ENCODE data around the gene DNAH2. TPM values are rescaled to one million over a fixed set of nuclear protein-coding genes. Genes with fewer than 3 reads are reported as not detected.

DNAH2 gene
- total RNA-seq, 6 donors from 2014 or later, result 0.66 to 34.6 (median 6.0) TPM

GRCh38 chr17:7834957-7835813 lies 117.6 kb downstream of the DNAH2 start:
- Histone ChIP-seq H3K36me3 (peaks cover 0 to 3% (median 0%) of the 10 kb centered on the region in 4 donors), H3K9me3 (no peaks in the 10 kb centered on the region), H3K4me3 (peak overlapping the region; percentile 48 to 86 (median 62)), H3K4me1 (peaks cover 33 to 50% (median 45%) of the 10 kb centered on the region in 4 donors), H3K27me3 (no peaks in the 10 kb centered on the region), H3K27ac (peak overlapping the region; percentile 93 to 100 (median 99))
- ATAC-seq (ENCODE audit: low FRiP score in 2 of 2), result peak; percentile 83 to 86
- 0 to 2% methylated on average over 36 to 38 of the region's 69 CpGs for WGBS, 2 donors
- peak; percentile 97 to 98 for DNase-seq
- TF ChIP-seq EP300 (IDR thresholded peaks at IDR 0.05) (peak in 2 of 4 donors; percentile 36 to 78), POLR2AphosphoS5 (IDR thresholded peaks at IDR 0.05) (peak; percentile 80 to 90), POLR2A (IDR thresholded peaks at IDR 0.05) (peak in 3 of 4 donors; percentile 59 to 82 (median 81))
- TF ChIP-seq, protein P1, sequence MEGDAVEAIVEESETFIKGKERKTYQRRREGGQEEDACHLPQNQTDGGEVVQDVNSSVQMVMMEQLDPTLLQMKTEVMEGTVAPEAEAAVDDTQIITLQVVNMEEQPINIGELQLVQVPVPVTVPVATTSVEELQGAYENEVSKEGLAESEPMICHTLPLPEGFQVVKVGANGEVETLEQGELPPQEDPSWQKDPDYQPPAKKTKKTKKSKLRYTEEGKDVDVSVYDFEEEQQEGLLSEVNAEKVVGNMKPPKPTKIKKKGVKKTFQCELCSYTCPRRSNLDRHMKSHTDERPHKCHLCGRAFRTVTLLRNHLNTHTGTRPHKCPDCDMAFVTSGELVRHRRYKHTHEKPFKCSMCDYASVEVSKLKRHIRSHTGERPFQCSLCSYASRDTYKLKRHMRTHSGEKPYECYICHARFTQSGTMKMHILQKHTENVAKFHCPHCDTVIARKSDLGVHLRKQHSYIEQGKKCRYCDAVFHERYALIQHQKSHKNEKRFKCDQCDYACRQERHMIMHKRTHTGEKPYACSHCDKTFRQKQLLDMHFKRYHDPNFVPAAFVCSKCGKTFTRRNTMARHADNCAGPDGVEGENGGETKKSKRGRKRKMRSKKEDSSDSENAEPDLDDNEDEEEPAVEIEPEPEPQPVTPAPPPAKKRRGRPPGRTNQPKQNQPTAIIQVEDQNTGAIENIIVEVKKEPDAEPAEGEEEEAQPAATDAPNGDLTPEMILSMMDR (IDR thresholded peaks at IDR 0.05), result peak; percentile 61 to 92 (median 85)

DNA sequence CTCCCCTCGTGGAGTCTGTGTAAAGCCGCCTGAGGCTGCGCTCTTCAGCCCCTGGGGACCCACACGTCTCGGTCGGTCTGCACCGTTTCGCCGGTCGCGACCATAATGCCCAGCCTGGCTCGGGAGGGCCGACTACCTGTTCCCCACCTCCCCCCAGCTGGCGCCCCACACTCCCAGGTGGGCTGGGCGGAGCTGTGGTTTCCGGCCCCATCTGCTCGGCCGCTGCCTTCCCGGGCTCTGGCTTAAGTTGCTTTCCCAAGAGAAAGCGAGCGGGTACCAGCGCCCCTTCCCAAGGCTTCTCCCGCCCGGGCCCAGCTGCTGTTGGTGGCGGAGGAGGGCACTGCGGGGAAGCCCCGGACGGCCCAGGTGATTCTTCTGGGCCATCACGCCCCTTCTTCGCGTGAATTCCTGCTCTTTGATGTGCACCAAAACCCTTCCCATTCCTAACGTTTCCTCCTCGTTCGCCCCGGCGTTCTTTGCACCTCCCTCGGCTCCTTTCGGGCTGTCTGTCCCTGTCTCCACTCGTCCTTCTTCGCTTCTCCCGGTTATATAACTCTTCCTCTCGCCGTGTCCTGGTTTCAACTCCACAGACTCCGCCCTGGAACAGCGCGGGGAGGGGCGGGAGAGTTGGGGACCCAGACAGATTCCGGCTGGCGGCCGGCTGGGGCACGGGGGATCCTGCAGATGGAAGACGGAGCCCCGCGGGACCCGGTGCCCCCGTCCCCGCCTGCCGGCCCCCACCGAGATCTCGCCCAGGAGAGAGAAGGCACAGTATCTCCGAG lies 118.5 kb downstream of the DNAH2 start:
- Histone ChIP-seq H3K4me3 (peak overlapping the region; percentile 48 to 86 (median 62)), H3K27me3 (no peaks in the 10 kb centered on the region), H3K36me3 (peaks cover 0 to 3% (median 0%) of the 10 kb centered on the region in 4 donors), H3K9me3 (no peaks in the 10 kb centered on the region), H3K27ac (peak overlapping the region; percentile 93 to 100 (median 99)), H3K4me1 (peaks cover 41 to 58% (median 50%) of the 10 kb centered on the region in 4 donors)
- ATAC-seq (ENCODE audit: low FRiP score in 2 of 2) (peak; percentile 17 to 58), DNase-seq (peak; percentile 82 to 92)
- 0 to 1% methylated on average over 20 to 36 of the region's 61 CpGs for WGBS, 2 donors
- TF ChIP-seq POLR2AphosphoS5 (IDR thresholded peaks at IDR 0.05), result peak in 1 of 2 donors; percentile 83
- TF ChIP-seq, protein P1 (IDR thresholded peaks at IDR 0.05), result peak in 2 of 6 experiments; percentile 7 to 29
- TF ChIP-seq EP300 (IDR thresholded peaks at IDR 0.05), result no peak
- TF ChIP-seq POLR2A (IDR thresholded peaks at IDR 0.05), result peak in 3 of 4 donors; percentile 27 to 67 (median 39)

DNA sequence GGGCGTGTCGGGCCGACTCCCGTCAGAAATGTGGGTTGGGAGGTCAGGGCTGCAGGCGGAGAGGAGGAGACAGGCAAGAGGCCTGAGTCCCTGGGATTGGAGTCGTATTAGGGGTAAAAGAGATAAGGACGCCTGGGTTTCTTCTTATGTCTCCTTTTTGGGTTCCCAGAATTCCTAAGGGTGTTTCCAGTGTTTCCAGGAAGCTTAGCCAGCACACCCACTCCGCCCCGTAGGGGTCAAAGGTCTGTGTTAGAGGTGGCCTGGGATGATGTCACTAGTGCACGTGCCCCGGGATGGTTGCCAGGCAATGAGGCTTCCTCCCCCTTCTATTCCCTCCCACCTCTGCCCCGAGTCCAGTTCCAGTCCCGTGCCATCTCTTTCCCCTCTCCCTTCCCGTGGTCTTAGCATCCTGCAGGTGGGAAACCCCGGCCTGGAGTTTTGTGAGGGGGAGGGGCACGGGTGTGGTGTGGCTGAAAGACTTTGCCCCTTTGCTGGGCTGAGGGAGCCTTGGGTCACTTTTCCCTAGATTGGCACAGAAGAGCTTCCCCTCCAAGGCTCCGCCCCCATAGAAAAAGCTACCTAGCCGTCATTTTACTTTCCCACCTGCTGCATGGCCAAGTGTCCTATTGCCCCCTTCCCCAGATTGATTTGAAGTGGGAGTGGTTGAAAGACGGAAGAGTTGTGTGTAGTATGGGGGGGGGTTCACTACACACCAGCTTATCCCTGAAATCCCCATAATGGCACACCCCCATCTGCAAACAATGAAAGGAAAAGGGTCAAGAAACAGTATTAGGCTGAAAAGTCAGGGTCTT lies 119.3 kb downstream of the DNAH2 start:
- H3K9me3 ChIP-seq, result no peaks in the 10 kb centered on the region
- ATAC-seq (ENCODE audit: low FRiP score in 2 of 2) (peak; percentile 37 to 64), DNase-seq (peak in 1 of 2 donors; percentile 96)
- peak; percentile 93 to 97 for TF ChIP-seq POLR2AphosphoS5 (IDR thresholded peaks at IDR 0.05)
- TF ChIP-seq, protein P1 (IDR thresholded peaks at IDR 0.05), result no peak
- peak in 1 of 4 donors; percentile 24 for TF ChIP-seq POLR2A (IDR thresholded peaks at IDR 0.05)
- peak in 3 of 4 donors; percentile 64 to 98 (median 83) for TF ChIP-seq EP300 (IDR thresholded peaks at IDR 0.05)
- H3K36me3 ChIP-seq, result peaks cover 0 to 3% (median 0%) of the 10 kb centered on the region in 4 donors
- peak overlapping the region; percentile 48 to 86 (median 62) for H3K4me3 ChIP-seq
- peak overlapping the region; percentile 93 to 100 (median 99) for H3K27ac ChIP-seq
- whole genome bisulfite sequencing, 2 donors, result 1 to 3% methylated on average over 13 to 19 of the region's 19 CpGs
- no peaks in the 10 kb centered on the region for H3K27me3 ChIP-seq
- H3K4me1 ChIP-seq, result peaks cover 45 to 64% (median 55%) of the 10 kb centered on the region in 4 donors

GRCh38 chr17:7837408-7838088 lies 120.0 kb downstream of the DNAH2 start:
- H3K36me3 ChIP-seq, result peaks cover 0 to 3% (median 0%) of the 10 kb centered on the region in 4 donors
- peaks cover 45 to 67% (median 55%) of the 10 kb centered on the region in 4 donors for H3K4me1 ChIP-seq
- no peak for ATAC-seq (ENCODE audit: low FRiP score in 2 of 2)
- no peaks in the 10 kb centered on the region for H3K27me3 ChIP-seq
- WGBS, 2 donors, result 12 to 16% methylated on average over 8 of the region's 8 CpGs
- H3K9me3 ChIP-seq, result no peaks in the 10 kb centered on the region
- no peak for DNase-seq
- H3K27ac ChIP-seq, result peak overlapping the region; percentile 93 to 100 (median 99)
- H3K4me3 ChIP-seq, result peak overlapping the region in 2 of 4 donors; percentile 71 to 86
- TF ChIP-seq, protein P1 (IDR thresholded peaks at IDR 0.05), result no peak
- TF ChIP-seq POLR2AphosphoS5 (IDR thresholded peaks at IDR 0.05) (no peak), EP300 (IDR thresholded peaks at IDR 0.05) (no peak), POLR2A (IDR thresholded peaks at IDR 0.05) (no peak)

Data from upper lobe of left lung (tissue), 6 donors.